HG02798 (cell line): ENCODE data around the gene HELZ.
A peak's percentile ranks its signal among the peaks of the same experiment; 100 is the strongest.
"Not testable (repeated sequence)": the region's sequence is repeated elsewhere in the genome, so short reads cannot be mapped to it uniquely, and the experiment has no call there.

ENCODE experiments used
- ATAC-seq: cut with Tn5 transposase; IDR thresholded peaks from one replicate; pipeline ENCODE4 v1.9.1; 2021; ENCODE audit warnings: mild to moderate bottlenecking; ENCODE audit not compliant: unreplicated experiment, poor library complexity

Gene HELZ

DNA sequence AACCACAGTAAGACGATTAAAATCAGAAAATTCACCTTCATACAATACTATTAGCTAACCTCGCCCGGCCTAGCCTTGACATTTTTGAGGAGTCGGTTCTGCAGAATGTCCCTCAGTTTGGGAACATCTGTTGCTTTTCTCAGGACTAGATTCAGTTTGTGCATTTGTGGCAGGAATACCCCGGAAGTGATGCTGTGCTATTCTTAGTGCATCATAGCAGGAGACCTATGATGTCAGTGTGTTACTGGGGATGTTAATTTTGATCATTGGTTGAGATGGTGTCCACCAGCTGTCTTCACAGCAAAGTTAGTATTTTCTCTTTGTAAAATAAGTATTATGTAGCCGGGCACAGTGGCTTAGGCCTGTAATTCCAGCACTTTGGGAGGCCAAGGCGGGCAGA, 21.5 kb upstream of the HELZ start:
- ATAC-seq, result no peak

DNA sequence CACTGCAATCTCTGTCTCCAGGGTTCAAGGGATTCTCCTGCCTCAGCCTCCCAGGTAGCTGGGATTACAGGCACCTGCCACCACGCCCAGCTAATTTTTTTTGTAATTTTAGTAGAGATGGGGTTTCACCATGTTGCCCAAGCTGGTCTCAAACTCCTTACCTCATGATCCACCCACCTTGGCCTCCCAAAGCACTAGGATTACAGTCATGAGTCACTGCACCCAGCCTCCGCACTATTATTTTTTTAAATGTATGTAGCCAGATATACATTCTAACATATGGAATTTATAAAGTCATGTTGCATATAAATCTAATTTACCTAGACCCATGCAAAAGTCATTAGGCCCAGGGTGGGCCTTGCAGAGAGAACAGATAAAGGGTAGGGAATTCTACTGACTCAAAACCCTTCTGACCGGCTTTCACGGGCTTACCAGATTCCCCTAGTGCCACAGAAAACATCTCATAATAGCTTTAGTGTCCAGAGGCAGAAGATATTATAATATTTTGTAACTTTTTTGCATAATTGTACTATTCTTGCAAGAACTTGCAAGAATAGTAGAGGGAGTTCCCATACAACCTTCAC, 20.5 kb upstream of the HELZ start:
- ATAC-seq, result no peak

DNA sequence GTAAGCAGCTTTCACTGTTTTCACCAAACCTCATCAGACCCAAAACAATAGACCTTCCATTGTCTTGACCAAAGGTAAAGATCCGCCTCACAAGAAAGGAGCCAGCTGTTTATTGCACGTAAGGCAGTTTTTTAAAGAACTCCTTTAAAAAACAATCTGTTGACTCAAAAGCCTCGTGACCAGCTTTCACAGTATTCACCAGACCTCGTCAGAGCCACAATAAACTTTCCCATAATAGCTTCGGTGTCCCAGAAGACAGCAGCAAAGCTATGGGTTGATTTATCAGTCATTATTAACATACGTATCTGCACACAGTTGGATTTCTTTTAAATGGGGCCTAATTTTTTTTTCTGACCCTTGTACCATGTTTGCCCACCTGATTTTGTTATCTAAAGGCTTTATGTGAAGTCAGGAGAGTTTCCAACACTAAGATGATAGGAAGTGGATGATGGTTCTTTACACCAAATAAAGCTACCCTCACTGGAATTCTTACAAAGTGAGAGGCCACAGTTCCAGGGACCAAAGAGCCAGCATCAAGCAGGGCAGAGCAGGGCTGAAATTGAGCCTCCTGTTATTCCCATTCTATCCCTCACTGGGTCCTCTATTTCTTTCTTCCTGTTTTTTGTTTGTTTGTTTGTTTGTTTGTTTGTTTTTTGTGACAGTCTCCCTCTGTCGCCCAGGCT, 17.6 kb upstream of the HELZ start:
- ATAC-seq, result no peak

DNA sequence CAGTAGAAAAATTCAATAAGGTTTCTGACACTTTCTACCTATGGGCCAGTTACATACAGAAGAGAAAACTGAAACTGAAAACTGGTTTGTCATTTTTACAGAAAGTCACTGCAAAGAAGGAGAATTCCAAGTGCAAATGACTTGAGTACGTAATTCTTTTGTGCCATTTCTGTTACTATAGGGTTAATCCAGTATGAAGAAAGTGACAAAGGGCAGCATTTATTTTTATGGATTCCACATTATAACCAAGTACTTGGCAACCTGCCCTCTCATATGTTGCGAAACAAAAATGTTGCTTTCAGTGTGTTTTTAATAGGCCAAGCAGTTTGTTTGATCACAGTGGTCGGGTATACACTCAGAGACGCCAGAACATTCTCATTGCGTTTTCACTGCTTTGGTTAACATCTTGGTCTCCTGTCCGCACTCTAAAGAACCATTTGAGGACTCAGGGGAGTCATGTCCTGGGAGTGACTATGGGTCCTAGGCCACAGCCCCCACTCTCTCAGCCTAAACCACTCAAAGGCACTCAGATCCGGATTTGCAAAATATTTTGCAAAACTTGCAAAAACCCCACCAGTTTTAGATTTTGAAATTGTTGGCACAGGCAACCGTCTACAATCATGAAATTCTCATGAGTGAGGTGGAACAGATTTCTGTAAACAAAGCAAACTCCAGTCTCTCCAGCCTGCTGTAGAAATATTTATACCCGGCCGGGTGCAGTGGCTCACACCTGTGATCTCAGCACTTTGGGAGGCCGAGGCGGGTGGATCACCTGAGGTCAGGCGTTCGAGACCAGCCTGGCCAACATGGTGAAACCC, 15.4 kb upstream of the HELZ start:
- ATAC-seq, result no peak

DNA sequence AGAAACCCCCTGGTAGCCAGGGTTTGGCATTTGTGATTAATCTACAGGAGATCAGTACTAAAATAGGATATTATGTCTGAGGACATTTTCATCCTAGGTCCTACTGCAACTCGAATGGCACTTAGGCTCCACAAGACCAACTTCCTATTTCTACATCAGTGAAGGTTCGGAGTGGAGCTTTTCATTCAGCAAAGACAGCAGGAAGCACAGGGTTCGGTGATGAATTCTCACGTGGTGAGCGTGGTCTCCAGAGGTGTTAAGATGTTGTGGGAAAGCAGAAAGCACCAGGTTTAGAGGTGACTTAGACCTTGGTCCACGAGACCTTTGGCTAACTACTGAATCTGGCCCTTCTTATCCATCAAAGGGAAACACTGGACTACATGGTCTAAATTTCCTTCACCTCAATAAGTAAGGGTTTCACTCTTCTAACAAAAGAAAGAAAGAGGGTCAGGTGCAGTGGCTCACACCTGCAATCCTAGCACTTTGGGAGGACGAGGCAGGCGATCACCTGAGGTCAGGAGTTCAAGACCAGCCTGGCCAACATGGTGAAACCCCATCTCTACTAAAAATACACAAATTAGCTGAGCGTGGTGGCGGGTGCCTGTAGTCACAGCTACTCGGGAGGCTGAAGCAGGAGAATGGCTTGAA, 13.9 kb upstream of the HELZ start:
- ATAC-seq, result no peak

DNA sequence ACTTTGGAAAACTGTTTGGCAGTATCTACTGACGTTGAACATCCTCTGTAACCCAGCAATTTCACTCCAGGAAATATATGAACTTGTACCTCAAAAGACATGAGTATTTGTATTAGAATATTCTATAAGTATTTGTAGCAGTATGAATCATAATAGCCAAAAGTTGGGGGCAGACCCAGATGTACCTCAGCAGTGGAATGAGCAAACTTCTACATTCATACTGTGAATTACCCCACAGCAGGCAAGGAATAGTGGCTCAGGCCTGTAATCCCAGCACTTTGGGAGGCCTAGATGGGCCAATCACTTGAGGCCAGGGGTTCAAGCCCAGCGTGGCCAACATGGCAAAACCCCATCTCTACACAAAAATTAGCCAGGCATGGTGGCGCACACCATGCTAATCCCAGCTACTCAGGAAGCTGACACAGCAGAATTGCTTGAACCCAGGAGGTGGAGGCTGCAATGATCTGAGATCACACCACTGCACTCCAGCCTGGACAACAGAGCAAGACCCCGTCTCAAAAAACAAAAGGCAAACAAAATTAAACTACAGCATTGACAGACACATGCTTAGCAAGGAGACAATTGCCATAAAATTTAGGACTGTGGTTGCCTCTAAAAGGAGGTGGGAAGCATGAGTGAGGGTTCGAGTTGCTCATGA, 11.2 kb upstream of the HELZ start:
- ATAC-seq, result no peak

DNA sequence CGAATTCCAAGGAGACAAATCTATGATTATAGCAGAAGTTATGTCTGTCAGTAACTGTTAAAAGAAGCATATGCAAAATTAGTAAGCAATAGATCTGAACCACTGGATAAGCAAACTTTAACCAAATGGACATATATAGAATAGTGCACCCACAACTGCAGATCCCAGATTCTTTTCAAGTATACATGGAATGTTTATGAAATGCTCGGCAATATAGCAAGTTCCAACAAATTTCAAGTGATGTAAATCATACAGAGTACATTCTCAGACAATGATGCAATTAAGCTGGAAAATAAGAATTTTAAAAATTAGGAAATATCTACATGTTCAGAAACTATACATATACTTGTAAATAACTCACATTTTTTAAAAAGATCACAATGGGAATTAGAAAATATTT, 8.4 kb upstream of the HELZ start:
- no peak for ATAC-seq

DNA sequence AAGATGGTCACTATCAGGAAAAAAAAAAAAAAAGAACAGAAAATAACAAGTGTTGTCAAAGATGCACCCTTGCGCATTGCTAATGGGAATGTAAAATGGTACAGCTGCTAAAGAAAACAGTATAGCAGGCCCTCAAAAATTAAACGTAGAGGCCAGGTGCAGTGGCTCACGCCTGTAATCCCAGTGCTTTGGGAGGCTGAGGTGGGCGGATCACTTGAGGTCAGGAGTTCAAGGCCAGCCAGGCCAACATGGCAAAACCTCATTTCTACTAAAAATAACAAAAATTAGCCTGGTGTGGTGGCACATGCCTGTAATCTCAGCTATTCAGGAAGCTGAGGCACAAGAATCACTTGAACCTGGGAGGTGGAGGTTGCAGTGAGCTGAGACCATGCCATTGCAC, 6.6 kb upstream of the HELZ start:
- not testable (repeated sequence) for ATAC-seq

DNA sequence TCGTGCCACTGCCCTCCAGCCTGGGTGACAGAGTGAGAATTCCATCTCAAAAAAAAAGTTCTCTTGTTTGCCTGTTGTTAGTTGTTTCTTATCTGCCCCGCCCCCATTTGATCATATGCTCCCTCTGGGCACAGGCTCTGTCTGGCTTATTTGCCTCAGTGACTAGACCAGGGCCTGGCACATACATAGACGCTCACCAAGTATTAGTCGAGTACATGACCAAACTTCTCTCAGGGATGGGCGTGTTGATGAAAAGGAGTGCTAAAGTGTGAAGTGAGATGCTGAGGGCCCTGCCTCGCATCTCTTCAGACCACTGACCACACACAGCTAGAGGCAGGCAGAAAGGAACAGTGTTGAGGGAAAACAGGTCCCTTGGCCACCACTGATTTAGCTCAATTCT, 3.3 kb upstream of the HELZ start:
- no peak for ATAC-seq

DNA sequence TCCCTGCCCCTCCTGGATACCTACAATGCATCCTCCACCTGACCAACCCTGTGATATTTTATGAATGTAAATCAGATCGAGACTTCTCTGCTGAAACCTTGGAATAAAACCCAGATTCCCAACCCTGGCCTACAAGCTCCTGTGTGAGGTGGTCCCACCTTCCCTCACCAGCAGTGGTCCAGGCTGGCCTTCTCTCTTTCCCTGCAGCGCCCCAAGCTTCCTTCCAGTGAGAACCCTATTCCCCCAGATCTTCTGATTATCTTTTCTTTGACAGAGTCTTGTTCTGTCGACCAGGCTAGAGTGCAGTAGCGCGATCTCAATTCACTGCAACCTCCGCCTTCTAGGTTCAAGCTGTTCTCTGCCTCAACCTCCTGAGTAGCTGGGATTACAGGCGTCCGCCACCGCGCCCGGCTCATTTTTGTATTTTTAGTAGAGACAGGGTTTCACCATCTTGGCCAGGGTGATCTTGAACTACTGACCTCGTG, 2.5 kb upstream of the HELZ start:
- ATAC-seq, result no peak

DNA sequence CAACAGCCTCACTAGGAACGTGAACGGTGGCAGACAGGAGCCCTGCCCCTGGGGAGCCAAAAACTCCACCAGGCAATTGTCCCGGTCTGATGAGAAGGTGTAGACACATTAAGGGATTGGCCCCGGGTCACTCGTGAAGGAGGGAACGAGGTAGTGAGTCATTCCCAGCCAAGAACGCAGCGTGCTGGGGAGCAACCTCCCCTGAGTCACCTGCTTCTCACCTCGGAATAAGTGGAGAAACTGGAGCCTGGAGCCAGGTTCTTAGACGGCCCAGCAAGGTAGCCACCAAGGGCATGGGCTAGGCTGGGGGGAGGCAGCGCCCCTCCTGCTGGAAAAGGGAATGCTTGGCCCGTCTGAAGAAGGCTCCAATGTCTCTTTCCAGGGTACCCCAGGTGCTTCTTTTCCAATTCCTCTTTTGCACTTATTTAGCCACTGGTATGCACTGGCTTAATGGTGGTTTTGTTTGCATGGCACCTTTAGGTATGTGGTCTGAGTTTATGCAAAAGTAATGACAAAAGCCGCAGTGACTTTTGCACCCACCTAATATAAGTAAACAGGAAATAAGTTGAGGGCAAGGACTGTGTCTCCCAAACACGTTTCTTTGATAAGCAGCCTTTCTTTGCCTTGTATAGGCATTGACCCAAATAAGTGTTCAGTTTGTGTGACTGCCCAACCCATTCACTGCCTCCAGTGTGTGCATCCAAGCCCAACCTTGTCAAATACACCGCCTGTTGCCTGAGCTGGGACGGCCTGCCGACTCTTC, 1.8 kb upstream of the HELZ start:
- peak; percentile 64 for ATAC-seq

DNA sequence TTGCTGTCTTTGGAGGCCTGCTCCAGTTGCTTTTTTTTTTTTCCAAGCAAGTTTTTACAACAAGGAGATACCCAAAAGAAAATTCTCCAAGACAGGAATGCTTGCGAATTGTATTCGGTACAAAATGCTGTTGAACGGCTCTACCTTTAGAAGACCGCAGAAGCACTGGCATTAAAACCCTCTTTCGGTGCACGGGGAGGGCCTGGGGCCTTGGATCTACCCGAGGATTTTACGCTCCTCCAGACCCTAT, 1.3 kb upstream of the HELZ start:
- ATAC-seq, result no peak

DNA sequence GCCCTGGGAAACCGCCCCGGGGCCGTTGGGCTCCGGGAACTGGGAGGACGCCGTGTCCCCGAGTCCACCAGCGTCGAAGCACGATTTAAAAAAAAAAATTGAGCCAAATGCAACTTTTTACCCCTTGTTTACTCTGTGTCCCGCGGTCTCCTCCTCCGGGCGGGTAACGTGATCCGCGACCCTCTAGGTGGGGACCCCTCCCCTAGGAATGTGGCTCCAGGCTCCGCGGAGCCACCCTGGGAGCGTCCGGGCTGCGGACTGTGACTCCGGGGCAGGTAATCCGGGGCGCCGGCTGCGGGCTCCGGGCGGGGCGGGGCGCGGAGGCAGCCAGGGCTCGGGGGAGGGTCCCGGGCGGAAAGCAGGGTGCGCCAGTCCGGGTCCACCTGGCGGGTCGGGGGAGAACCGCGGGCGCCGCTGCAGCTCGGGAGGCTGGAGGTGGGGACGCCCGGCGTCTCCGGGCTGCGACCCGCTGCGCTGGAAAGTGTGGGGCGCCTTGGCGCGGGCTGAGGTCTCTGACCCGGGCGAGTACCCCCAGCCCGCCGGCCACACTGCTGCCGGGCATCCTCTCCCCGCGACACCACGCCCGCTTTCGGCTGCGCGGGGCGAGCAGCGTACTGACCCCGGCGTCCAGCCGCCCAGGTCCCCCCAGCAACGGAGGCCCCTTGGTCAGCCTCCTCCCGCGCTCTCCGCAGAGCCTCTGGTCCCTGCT, 852 bp upstream of the HELZ start:
- ATAC-seq, result no peak

DNA sequence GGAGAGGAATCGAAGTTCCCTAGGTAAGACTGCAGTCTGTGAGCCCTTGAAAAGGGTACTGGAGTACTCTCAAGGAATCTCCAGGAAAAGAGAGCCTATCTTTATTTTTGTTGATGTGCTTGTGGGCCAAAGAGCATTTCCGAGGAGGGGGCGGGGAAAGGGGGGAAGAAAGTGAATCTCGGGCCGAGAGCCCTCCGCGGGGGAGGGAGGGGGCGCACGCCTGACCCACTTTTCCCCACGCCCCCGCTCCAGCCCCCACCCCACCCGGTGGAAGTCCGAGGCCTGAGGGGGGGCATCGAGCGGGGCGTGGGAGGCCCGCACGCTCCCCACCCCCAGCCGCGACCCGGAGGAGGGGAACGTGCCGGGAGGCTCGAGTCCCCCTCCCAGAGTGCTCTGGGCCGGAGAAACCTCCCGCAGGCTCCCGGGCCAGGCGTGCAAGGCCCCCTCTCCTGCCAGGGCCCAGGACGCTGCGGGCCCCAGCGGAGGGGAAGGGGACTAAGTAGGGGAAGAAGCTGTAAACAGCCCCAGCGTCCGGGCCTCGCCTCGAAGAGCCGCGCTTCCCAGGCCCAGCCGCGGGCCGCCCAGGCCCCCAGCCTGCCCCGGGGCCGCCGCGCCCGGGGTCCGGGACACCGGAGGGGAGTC, 444 bp downstream of the HELZ start:
- ATAC-seq, result peak; percentile 28

DNA sequence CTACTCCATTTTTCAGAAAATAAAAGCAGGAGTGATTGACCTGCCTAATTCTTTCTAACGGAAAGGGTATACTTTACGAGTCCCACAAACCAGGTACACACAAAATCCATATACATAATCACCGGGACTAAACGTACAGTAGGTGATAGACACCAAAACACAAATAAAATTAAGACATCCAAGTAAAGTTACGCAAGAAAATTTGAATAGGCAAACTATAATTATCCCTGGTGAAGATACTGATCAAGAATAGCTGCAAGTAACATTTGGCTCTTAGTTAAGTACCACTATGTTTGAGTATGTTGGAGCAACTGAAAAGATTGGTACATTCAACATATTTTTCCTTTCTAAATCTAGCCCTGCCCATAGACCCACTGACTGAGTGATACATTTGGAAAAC, 1.7 kb downstream of the HELZ start:
- no peak for ATAC-seq

DNA sequence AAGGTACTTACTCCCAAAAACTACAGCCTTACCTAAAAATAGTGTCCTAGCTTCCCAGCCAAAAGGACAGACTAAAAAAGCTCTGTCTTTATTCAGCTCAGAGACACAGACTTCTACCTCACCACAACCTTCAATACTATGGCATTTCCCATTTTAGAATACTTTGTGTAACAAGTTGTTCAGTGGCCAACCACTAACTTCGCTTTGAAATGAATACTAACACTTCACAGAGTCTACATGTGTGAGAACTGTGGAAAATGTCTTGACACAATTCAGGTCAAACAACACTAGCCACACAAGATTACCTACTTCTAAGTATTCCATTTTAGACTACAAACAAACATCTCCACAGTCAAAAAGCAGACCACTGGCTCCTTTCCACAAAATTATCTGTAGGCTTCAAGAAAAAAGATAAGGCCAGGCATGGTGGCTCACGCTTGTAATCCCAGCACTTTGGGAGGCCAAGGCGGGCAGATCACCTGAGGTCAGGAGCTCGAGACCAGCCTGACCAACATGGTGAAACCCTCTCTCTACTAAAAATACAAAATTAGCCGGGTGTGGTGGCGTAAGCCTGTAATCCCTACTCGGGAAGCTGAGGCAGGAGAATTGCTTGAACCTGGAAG, 3.2 kb downstream of the HELZ start:
- ATAC-seq, result no peak

DNA sequence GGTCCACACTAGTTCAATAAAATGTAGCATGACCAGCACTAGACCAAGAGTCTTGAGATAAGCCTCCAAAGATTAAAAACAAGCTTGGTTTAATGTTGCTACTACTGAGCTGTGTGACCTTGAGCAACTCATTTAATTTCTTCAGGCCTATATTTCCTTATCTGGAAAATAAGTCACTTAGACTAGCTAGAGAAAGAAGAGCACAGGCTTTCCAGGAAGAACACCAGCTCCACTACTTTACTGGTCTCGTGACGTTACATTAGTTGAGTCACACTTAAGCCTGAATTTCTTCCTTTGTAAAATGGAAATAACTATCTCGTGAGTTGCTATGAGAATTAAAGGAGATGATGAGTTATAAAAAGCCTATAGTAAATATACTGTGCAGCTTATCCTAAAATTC, 5.4 kb downstream of the HELZ start:
- ATAC-seq, result no peak

DNA sequence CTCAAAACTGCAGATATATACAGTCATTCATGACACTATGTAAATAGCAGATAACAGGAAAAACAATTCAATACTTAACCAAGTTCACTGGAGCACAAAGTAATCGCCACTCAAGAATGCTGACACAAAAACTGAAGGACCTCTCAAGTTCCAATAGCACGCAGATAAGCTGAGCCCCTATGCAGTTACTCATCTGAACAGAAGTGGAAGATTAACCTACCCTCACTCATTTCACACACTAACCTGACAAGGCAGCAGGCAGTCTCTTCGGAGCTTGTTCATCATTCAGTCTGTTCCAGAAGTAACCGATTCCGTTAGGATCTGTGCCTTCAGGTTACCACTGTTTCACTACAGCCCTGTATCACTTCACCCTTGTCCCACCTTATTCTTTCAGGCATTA, 6.0 kb downstream of the HELZ start:
- ATAC-seq, result no peak

DNA sequence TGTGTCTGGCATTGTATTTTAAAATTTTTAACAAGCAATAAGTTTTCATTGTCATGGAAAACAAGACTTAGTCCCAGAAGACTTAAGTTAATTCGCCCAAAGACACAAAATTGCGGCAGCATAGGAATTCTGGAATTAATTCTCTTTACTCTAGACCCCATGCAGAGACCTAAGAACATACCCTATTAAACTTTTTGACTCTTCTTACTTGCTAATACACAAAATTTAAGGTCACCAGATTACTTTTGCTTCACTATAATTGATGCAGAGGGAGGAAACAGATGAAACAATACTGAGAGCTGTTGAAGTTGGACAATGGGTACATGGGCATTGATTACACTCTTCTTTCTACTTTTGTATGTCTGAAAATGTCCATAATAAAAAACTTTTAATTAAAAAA, 12.6 kb downstream of the HELZ start:
- ATAC-seq, result no peak
